GM20431 (cell line): Measurements from ENCODE around the gene TGM4.
"Not testable (repeated sequence)": the region's sequence is repeated elsewhere in the genome, so short reads cannot be mapped to it uniquely, and the experiment has no call there.

Experiments
- in situ Hi-C: fragments of 300-500 bp; cut with MseI, MboI; formaldehyde crosslinking; loops from one replicate; pipeline ENCODE4 v1.15.0; 2020; ENCODE audit warnings: low sequenced_read_pairs; ENCODE audit not compliant: unreplicated experiment

Gene TGM4

DNA sequence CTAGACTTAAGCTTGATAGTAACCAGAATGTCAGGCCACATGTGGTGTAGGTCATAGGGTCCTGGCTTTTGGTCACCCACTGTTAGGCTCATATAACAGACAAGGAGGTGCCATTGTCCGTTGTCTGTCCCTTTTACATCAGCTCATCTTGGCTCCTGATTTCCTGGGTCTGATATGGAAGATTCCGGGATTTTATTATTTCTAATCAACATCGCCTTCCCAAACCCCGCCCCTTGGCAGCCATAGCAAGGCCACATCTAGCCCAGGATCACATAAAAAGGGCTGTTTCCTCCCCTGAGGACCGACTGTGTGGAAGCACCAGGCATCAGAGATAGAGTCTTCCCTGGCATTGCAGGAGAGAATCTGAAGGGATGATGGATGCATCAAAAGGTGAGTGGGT lies at the start of gene TGM4:
TSS of gene TGM4 (plus strand) at position 301 of the 400 bp plus-strand sequence. CDS start at position 372, 71 bp downstream.
- in situ Hi-C loops, result no loop called here

DNA sequence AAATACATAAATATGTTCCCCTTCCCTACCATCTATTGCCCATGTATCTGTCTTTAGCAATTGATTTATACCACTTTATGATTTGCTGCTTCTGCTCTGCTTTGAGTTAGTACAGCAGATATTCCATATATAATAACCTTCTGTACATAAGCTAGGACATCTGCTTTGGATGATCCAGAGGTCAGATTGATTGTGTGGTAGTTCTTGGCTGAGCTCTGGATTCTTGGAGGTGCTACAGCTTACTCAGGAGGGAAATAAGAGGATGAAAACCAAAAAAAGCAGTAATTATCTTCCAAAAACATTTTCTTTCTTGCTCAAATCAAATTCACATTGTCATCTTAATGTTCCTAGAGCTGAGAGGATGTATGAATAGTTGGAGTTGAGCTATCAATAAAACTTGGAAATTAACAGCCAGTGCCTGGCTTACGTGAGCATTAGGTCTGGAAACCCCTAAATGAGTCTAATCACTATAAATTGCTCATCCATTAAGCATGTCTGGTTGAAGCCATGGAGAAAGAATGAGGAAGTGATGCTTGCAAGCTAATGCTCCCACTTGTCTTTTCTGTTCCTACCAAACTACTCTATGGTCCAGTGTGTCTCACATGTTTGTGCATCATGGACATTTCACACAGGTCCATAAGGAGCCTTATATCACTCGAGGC lies 49.0 kb upstream of the TGM4 start:
- in situ Hi-C loops, result no loop called here

DNA sequence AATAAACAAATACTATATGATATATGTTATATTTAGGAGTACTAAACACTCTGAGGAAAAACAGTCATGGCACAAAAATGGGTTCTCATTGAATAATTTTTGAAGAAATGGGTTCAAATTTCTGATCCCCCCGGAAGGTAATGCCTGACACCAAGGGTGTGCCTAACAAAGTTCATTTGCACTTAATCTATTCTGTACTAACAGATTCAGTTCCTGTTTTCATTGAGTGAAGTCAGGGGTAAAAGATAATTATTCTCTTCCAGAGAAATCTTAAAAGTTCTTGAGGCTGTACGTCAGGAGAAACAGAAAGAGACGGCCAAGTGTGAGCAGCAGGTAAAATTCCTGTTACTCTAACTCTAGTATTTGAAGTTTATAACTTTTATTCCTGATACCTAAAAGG lies 47.2 kb upstream of the TGM4 start:
- in situ Hi-C loops, result no loop called here

DNA sequence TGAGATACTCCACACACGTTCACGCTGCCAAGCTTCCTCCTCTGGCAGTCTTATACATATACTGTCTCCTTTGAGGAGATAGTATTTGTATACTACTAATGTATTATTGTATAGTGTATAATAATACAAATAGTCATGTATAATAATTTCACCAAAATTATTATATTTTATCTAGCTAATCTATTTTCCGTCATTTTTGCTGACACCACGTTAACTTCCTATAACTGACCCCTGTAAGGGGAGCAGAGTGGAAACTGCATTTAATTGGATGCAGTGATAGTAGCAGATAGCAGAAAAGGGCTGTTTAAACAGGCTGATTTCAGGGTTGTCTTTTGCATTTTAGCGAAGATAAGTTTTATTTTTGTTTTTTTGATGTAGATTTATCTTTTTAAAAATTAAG lies 43.2 kb upstream of the TGM4 start:
- in situ Hi-C loops, result no loop called here

DNA sequence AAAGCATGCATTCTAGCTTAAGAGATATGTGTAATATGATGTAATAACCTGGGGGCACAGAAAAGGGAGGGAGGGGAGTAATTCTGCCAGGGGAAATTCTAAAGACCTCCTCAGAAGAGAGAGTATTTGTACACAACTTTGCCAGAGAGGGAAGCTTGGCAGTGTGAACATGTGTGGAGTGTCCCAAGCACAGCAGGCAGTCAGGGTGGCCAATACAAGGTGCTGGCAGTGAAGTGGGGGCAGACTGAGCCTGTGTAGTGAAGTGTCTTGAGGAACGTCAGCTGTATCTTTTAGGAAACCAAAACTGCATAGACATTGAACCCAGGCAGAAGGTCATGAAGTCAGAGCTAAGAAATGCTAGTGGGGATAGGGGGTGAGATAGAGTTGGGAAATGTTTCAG lies 42.4 kb upstream of the TGM4 start:
- in situ Hi-C loops, result no loop called here

DNA sequence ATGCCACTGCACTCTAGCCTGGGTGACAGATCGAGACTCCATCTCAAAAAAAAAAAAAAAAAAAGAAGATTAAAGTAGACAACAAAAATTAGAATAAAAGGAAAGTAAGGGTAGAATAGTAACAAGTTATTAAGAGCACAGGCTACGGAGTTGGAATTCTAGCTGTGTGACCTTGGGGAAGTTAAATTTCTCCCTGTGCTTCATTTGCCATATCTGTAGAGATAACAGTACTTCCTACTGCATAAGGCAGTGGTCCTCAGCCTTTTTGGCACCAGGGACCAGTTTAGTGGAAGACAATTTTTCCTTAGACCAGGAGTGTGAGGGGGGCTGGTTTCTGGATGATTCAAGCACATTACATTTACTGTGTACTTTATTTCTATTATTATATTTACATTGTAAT lies 41.4 kb upstream of the TGM4 start:
- in situ Hi-C loops, result no loop called here

DNA sequence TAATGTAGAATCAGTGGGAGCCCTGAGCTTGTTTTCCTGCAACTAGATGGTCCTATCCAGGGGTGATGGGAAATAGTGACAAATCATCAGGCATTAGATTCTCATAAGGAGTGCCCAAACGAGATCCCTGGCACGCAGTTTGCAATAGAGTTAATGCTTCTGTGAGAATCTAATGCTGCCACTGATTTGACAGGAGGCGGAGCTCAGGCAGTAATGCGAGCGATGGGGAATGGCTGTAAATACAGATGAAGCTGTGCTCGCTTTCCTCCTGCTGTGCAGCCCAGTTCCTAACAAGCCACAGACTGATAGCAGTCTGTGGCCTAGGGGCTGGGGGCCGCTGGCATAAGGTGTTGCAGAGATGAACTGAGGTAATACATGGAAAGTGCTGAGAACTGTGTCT lies 41.0 kb upstream of the TGM4 start:
- in situ Hi-C loops, result no loop called here

DNA sequence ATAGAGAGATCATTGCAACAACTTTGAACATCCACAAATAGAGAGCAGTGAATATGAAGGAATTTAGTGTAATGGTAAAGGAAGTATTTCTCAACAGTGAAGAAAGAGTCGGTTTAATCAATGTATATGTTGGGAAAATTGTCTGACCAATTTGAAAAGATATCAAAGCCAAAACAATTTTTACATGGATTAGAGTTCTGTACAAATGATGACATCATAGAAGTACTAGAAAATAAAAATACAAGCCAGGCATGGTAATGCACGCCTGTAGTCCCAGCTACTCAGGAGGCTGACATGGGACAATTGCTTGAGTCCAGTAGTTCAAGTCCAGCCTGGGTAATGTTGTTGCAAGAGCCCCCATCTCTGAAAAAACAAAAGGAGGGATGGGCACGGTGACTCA lies 38.7 kb upstream of the TGM4 start:
- in situ Hi-C loops, result no loop called here

DNA sequence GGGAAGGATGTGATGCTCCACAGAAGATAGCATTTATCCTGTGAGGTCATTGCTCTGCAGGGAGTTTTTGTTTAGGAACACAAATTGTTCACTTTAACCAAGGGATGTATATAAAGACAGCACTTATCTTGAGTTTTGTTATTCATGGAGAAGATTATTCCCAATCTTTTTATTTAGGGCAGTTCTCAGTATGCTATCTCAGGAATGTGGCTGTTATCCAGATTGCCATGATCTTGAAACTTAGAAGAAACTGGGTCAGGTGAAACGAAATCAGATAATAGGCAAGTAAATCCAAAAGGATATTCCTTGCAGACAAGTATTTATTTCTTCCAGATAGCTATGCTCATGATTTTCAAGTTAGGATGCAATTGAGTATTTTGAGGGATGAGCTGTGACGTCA lies 32.0 kb upstream of the TGM4 start:
- in situ Hi-C loops, result no loop called here

DNA sequence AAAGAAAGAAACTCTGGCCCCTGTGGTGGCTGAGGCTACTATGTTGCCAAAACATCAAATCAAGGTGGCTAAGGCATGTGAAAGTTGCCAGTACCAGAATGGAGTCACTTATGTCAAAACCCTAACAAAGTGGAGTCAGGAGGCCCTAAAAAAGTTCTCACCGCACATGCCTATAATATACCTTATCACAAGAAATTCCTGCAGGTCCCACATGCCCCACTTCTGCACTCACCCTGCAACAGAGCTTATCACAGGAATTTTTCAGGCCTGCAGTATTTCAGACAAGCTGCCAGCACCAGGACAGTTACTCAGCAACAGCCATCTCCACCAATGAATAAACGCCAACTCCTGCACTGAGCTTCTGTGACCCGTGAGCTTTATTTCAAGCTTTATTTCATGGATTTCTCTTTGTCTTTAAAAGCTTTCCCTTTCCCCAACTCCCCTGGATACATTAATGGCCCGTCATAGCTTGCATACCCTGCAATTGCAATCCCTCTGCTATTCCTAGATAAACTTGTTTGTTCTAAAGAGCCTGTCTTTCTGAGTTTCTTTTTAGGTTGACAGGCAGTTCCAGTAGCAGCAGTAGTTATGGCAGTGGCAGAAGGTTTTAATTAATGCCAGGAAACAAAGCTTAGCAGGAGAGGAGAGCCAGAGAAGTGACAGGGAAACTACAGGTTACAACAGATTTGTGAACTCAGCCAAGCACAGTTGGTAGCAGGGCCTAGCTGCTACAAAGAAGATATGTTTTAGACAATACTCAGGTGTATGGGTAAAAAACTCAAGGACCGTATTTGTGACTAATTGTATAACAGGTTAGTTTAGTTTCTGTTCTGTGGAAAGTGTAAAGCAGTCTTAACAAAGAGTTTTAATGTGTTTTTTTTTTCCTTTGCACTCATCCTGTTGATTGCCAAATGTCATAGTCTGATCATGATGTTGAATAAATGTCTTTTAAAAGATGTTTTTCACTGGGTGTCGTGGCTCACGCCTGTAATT lies 28.6 kb upstream of the TGM4 start:
- in situ Hi-C loops, result no loop called here

DNA sequence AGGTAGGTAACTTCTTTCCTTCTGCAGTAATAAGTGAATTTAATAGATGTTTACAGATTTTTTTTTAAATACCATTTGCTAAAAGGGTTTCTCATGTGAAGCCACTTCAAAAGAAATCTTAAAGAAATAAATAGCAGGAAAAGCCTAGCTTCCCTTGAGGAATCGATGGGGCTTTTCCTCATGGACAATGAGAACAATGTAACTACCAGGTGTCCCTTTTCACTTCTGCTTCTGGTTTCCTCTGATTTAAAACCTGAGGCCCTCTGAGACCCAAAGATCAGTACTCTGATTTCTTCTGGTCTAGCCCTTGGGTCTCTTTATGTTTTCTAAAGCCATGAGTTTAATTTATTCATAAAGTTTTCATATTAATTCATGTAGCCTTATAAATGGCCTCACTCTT lies 25.8 kb upstream of the TGM4 start:
- in situ Hi-C loops, result no loop called here

DNA sequence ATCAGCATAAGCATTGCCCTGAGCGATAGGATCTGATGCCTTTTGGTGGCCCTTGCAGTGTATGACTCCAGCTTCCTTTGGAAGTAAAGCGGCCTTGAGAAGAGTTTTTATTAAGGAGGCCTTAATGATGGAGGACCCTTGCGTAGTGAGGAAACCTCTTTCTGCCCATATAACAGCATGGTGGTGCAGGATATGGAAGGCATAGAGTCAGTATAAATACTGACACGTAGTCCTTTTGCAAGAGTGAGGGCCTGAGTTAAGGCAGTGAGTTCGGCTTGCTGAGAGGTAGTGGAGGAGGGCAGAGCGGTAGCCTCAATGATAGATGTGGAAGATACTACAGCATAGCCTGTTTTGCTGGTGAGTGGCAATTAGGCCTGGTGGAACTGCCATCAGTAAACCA lies 17.7 kb upstream of the TGM4 start:
- in situ Hi-C loops, result not testable (repeated sequence)

DNA sequence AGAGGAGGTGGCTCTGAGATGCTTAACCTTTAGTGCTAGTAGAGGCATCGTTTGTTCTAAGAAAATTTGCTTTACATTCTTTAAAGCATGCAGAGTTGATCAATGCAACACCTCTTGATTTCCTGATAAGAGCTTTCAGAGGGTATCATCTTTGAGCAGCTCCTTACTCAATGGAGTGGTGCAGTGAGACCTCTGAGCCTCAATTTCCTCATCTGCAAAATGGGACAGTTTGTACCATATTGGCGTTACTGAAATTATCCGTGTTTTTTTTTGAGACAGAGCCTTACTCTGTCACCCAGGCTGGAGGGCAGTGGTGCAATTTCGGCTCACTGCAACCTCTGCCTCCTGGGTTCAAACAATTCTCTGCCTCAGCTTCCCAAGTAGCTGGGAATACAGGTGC lies 14.3 kb upstream of the TGM4 start:
- in situ Hi-C loops, result no loop called here

DNA sequence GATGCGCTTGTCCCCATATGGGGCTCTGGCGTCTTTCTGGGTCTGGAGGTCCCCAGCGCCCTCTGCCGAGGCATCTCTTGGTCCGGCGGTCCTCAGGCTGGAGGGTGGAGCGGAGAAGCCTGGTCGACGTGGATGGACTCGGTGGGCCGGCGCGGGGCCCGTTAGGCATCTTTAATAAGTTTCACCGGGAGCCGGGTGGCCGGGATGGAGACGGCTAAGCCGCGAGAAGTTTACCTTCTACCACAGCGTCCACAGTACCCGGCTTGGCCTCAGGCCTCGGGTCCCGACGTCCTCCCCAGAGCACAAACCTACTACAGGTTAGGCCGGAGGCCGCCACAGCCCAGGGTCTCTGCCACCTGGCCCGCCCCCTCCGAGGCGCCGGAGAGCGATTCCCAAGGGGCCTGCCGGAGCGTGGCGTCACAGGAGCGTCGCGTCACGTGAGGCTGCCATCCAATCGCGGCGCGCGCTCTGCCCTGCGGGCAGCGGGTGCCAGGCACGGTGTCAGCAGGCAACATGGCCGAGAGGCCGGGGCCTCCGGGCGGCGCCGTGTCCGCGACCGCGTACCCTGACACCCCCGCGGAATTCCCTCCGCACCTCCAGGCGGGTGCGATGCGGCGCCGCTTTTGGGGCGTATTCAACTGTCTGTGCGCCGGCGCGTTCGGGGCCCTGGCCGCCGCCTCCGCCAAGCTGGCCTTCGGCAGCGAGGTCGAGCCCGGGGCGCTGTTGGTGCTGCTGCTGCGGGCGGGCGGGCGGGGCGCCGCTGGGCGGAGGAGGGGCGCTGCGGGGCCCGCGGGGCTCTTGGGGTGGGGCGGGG lies 12.8 kb upstream of the TGM4 start, which contains the start of gene TMEM42:
TSS of gene TMEM42 (plus strand) at position 501 of the 814 bp plus-strand sequence. CDS start at position 514, 13 bp downstream.
- in situ Hi-C loops, result no loop called here

DNA sequence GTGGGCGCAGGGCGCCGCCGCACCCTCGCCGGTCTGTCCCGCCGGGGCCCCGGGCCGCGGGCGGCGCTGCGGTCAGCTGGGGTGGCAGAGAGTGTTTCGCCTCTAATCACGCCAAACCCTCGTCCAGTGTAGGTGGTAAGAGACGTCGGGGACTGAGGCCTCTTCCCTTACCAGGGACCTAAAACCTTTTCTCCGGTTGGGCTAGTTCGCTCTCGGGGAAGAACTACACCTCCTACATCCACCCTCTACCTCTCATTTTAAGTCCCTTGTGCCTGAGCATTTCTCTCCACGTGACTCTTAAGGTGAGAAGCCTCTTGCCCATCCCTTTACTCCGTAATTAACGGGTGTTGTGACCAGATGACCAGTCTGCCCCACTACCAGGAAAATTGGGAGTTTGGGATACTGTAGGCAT lies 12.2 kb upstream of the TGM4 start:
- in situ Hi-C loops, result no loop called here

DNA sequence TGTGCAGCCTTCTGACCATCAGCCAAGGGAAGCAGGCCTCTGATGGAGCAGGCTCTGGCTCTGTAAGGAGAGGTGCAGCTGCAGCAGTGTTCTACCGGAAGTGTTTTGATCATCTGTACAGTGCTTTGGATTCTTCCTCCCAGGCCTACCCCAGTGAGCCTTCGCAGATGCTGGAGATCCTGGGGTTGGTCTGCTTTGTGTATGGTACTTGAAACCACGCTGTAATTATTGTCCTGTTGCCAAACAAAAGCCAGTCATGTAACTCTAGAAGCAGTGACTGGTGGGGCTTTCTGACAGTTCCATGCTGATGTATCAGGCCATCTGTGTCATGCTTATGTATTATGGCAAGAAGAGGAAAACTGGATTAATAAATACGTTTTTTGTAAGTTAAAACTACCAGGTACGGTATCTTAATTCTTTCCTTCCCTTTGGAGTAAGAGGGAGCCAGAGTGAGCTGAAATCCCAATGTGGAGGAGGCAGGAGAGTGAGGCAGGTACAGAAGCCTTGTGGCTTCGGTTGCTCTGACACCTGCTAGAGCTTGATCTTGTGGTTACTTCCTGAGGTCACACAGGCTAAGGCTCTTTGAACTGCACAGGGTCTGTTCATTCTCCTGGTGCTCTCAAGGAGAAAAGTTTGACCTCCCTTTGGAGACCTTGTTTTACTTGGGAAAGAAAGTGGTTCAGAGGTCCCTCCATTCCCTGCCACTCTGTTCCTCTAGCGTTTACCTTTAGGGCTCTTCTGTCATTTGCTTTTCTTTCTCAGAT lies 9.0 kb upstream of the TGM4 start:
- in situ Hi-C loops, result no loop called here

DNA sequence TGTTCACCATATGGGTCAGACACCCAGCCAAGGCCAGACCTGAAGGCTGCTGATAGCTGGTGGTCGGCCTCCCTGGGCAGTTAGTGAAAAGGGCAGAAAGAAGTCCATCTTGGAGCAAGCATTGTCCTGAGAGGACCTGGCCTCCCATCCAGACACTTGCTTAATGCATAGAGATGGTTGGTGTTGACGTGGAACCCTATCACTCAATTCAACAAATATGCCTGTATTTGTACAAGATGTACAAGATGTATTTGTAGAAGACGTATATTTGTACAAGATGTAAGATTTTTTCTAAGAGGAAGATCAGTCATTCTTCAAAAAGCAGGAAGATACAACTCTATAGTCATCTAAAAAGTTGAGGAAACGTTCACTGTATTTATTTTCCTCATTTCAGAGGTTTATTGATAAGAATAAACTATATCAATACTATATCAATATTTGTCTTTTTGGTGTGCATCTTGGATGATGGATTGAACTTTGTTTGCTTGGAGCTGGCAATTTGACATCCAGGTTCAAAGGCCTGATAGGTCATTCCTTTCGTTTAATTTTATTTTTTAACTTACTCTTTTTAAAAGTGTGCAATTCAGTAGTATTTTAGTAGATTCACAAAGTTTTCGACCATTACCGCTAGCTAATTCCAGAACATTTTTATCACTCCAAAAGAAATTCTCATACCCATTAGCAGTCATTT lies 6.8 kb upstream of the TGM4 start:
- in situ Hi-C loops, result no loop called here

DNA sequence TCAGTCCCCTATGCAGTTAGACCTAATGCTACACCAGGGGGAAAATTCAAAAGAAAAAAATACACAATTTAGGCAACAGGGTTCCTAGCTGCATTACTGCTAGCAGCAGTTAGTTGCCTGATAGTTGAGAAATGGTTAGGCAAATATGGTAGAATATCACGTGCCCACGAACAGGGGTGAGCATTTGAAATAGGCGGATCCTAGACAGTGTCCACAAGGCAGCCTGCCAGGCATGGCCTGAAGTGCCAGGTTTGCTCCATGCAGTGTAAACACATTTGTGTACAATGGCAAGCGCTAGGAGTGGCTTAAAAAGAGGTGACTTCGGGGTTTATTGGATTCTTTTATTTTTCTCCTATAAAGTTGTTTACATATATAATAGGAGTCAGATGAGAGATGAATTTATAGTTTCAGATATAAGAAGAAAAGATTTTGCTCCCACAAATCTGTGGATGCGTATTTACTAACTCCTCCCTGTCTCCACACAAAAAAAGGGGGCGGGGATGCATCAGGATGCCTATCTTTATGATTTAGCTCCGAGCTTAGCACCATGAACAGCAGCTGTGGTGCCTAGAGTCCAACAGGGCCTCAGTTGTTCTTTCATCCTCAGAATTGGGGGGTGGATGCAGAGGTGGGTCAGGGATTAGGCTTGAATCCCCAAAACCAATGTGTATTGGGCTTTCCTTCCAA lies 3.9 kb upstream of the TGM4 start:
- in situ Hi-C loops, result no loop called here

DNA sequence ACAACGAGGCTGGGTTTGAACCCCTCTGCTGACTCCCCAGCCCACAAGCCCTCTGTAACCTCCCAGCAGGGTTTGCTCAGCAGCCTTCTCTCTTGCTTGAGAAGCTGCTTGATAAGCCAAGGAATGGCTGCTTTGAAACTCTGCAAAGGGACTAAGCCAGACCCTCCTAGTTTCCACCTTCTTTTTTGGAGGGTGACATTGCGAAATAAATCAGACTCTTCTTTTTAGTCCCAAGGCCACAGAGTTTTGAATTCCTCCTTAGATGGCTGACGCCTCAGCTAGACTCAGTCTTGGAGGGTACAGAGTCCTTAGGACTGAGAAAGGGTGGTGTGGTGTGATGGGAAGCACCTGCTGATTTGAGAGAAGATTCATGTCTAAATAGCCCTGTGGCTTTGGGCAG lies 1.2 kb downstream of the TGM4 start:
- in situ Hi-C loops, result no loop called here
